Naive thymus-derived CD8-positive, alpha-beta T cell (primary cell): ENCODE results near the gene FBXO7. TPM values are rescaled to one million over a fixed set of nuclear protein-coding genes. Genes with fewer than 3 reads are reported as not detected.

Experiments used
- ATAC-seq, 2 donors: fragments of 150-1000 bp; cut with Tn5 transposase in 1 of 2; sonication (Bioruptor Pico), chemical (Tn5 transposase) in 1 of 2; 1 replicate in 1 of 2; 2 replicates in 1 of 2; pipeline ENCODE4 v1.10.0; 2021; ENCODE audit warnings: mild to moderate bottlenecking in 2 of 2, moderate library complexity in 2 of 2
- POLR2A ChIA-PET: fragments of 350-600 bp; sonication (Branson Sonifier 250); formaldehyde crosslinking; loops from one replicate; lab custom pipeline; 2021; ENCODE audit warnings: antibody characterized with exemption; lab: Charles Lee
- DNase-seq, 10 donors: peaks; one replicate each; pipeline versions ENCODE4 v3.0.0 to v3.0.0-alpha.2; 2020 to 2022
- H3K27ac Mint-ChIP-seq, 10 donors: one replicate each; pipeline ENCODE4 v1.8.0; 2020 to 2022; ENCODE audit warnings: mild to moderate bottlenecking in 10 of 10, mixed read lengths in 10 of 10, moderate library complexity in 4 of 10, inconsistent platforms in 1 of 10
- H3K27me3 Mint-ChIP-seq, 5 donors: one replicate each; pipeline ENCODE4 v1.8.0; 2021 to 2022; ENCODE audit warnings: mixed read lengths in 5 of 5
- H3K36me3 Mint-ChIP-seq, 3 donors: one replicate each; pipeline ENCODE4 v1.8.0; 2020 to 2022; ENCODE audit warnings: mixed read lengths in 3 of 3, mild to moderate bottlenecking in 2 of 3, inconsistent platforms in 1 of 3
- H3K4me1 Mint-ChIP-seq, 4 donors: one replicate each; pipeline ENCODE4 v1.8.0; 2021 to 2022; ENCODE audit warnings: mixed read lengths in 4 of 4
- H3K4me3 Mint-ChIP-seq, 10 donors: one replicate each; pipeline ENCODE4 v1.8.0; 2020 to 2022; ENCODE audit warnings: mild to moderate bottlenecking in 10 of 10, mixed read lengths in 10 of 10, moderate library complexity in 6 of 10, inconsistent platforms in 1 of 10
- H3K9me3 Mint-ChIP-seq, 9 donors: one replicate each; pipeline ENCODE4 v1.8.0; 2020 to 2022; ENCODE audit warnings: mixed read lengths in 9 of 9, mild to moderate bottlenecking in 3 of 9, inconsistent platforms in 1 of 9, moderate library complexity in 1 of 9
- polyA plus RNA-seq, 3 donors: library from polyadenylated mRNA; unstranded; fragments of 300-500 nt; fragmentation: Illumina TruSeq; gene quantifications; one replicate each; pipeline ENCODE4 v1.2.3, GENCODE V29; 2021
- total RNA-seq, 8 experiments: library from RNA in 2 of 8; stranded (reverse) in 2 of 8; gene quantifications; one replicate each; pipeline ENCODE4 v1.2.3 and lab custom pipeline; 2021 to 2026

Gene FBXO7
- total and polyA plus RNA-seq, 5 experiments from 2014 or later = 97.5 to 149 (median 126) TPM

GRCh38 chr22:32493551-32493950 lies 18.9 kb downstream of the FBXO7 start:
- no peaks in the 10 kb centered on the region for H3K27me3 Mint-ChIP-seq
- no peak overlapping the region for H3K4me3 Mint-ChIP-seq
- peak overlapping the region in 1 of 10 donors; percentile 51 for H3K27ac Mint-ChIP-seq
- DNase-seq = no peak
- no peaks in the 10 kb centered on the region for H3K9me3 Mint-ChIP-seq
- H3K36me3 Mint-ChIP-seq = peaks cover 12 to 95% (median 48%) of the 10 kb centered on the region in 3 donors
- peaks cover 0 to 4% (median under 1%) of the 10 kb centered on the region in 4 donors for H3K4me1 Mint-ChIP-seq
- POLR2A ChIA-PET = no interaction called here
- no peak for ATAC-seq

GRCh38 chr22:32494971-32495370 lies 20.4 kb downstream of the FBXO7 start:
- no peaks in the 10 kb centered on the region for H3K27me3 Mint-ChIP-seq
- POLR2A ChIA-PET = interaction anchor here (1.0 kb wide), 1 partner anchor 21 kb away, joined by 5 read pairs; the partner anchor contains the start of gene FBXO7
- DNase-seq (no peak), ATAC-seq (no peak)
- peak overlapping the region in 1 of 10 donors; percentile 44 for H3K27ac Mint-ChIP-seq
- H3K4me3 Mint-ChIP-seq = no peak overlapping the region
- no peaks in the 10 kb centered on the region for H3K9me3 Mint-ChIP-seq
- peaks cover 0 to 5% (median 2%) of the 10 kb centered on the region in 4 donors for H3K4me1 Mint-ChIP-seq
- H3K36me3 Mint-ChIP-seq = peaks cover 12 to 96% (median 50%) of the 10 kb centered on the region in 3 donors

GRCh38 chr22:32499666-32500065 lies 25.1 kb downstream of the FBXO7 start:
- Mint-ChIP-seq H3K9me3 (no peaks in the 10 kb centered on the region), H3K27me3 (no peaks in the 10 kb centered on the region), H3K36me3 (peaks cover 6 to 63% (median 33%) of the 10 kb centered on the region in 3 donors), H3K27ac (peak overlapping the region in 3 of 10 donors; percentile 12 to 67 (median 57)), H3K4me3 (no peak overlapping the region), H3K4me1 (peaks cover 0 to 4% (median 2%) of the 10 kb centered on the region in 4 donors)
- DNase-seq = no peak
- no peak for ATAC-seq
- POLR2A ChIA-PET = no interaction called here

DNA sequence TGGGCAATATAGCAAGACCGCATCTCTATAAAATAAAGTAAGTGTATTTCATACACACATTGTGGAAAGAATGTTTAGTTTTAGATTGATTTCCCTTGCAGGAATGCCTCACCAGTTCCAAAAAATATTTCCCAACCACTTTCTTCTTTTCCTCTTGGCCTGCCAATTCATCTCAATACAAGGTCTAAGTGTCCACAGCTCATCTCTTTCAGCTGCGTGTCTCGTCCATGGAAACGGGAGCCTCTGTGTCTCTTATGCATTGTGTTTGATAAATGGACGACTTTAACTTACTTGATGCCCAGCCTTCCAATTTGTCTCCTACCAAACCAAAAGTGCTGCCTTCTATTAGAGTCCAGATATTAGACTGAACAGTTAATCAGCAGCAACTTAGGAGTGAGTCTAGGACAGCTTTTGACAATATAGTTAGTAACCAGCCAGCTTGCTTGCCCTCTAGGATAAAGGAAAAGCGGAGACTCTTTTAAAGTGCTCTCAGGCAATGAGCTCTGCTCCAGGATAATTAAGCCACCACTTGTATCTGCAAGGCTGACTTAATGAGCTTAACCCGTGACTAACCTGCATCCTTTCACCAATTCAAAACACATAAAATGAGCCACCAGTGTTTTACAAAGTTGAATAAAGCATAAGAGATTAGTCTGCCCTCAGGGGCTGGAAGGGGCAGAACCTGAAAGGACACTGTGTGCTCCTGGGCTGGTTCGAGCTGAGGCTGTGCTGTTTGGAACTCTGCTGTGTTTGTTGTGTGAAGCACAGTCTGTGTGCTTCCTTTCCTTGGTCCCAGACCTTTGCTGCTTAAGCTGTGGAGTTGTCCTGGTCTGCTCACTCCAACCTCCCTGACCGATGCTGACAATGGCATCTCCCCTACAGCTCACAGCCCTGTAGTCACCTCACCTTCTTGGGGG lies 27.5 kb downstream of the FBXO7 start:
- H3K4me1 Mint-ChIP-seq = peaks cover 0 to 4% (median 1%) of the 10 kb centered on the region in 4 donors
- peaks cover 0 to 51% (median 18%) of the 10 kb centered on the region in 3 donors for H3K36me3 Mint-ChIP-seq
- peak overlapping the region in 3 of 10 donors; percentile 27 to 79 (median 75) for H3K27ac Mint-ChIP-seq
- POLR2A ChIA-PET = no interaction called here
- DNase-seq = no peak
- no peaks in the 10 kb centered on the region for H3K27me3 Mint-ChIP-seq
- no peak overlapping the region for H3K4me3 Mint-ChIP-seq
- H3K9me3 Mint-ChIP-seq = no peaks in the 10 kb centered on the region
- no peak for ATAC-seq

GRCh38 chr22:32509045-32509444 lies 34.4 kb downstream of the FBXO7 start:
- ATAC-seq (no peak), DNase-seq (no peak)
- POLR2A ChIA-PET = no interaction called here
- peaks cover 0 to 2% (median 0%) of the 10 kb centered on the region in 4 donors for H3K4me1 Mint-ChIP-seq
- no peak overlapping the region for H3K27ac Mint-ChIP-seq
- H3K36me3 Mint-ChIP-seq = peaks cover 0 to 39% (median 12%) of the 10 kb centered on the region in 3 donors
- no peaks in the 10 kb centered on the region for H3K27me3 Mint-ChIP-seq
- no peaks in the 10 kb centered on the region for H3K9me3 Mint-ChIP-seq
- no peak overlapping the region for H3K4me3 Mint-ChIP-seq

GRCh38 chr22:32511274-32511673 lies 36.7 kb downstream of the FBXO7 start:
- peaks cover 0 to 30% (median 12%) of the 10 kb centered on the region in 3 donors for H3K36me3 Mint-ChIP-seq
- H3K9me3 Mint-ChIP-seq = no peaks in the 10 kb centered on the region
- DNase-seq = no peak
- POLR2A ChIA-PET = no interaction called here
- H3K4me1 Mint-ChIP-seq = peaks cover 0 to 2% (median 0%) of the 10 kb centered on the region in 4 donors
- H3K4me3 Mint-ChIP-seq = no peak overlapping the region
- ATAC-seq = no peak
- H3K27me3 Mint-ChIP-seq = no peaks in the 10 kb centered on the region
- no peak overlapping the region for H3K27ac Mint-ChIP-seq

DNA sequence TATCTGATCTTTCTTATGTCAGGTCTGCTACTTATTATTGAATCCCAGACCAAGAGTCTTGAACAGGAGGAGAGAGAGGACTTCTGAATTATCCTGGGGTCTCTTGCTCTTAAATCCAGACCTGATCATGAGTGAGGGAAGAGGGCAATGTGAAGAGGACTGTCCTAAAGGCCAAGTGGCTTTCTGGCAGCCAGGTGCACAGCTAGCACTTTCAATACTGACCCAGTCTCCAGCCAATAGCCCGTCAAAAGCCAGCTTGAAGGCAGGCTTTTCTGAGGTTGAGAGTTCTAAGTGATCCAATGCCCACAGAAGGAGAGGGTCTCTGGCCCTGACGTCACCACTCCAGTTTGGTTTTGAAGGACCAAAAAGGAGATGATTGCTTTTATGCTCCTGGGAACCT lies 37.2 kb downstream of the FBXO7 start:
- Mint-ChIP-seq H3K4me3 (no peak overlapping the region), H3K36me3 (peaks cover 0 to 26% (median 12%) of the 10 kb centered on the region in 3 donors), H3K4me1 (peaks cover 0 to 2% (median 0%) of the 10 kb centered on the region in 4 donors), H3K27ac (no peak overlapping the region), H3K9me3 (no peaks in the 10 kb centered on the region), H3K27me3 (no peaks in the 10 kb centered on the region)
- ATAC-seq (no peak), DNase-seq (no peak)
- POLR2A ChIA-PET = no interaction called here

DNA sequence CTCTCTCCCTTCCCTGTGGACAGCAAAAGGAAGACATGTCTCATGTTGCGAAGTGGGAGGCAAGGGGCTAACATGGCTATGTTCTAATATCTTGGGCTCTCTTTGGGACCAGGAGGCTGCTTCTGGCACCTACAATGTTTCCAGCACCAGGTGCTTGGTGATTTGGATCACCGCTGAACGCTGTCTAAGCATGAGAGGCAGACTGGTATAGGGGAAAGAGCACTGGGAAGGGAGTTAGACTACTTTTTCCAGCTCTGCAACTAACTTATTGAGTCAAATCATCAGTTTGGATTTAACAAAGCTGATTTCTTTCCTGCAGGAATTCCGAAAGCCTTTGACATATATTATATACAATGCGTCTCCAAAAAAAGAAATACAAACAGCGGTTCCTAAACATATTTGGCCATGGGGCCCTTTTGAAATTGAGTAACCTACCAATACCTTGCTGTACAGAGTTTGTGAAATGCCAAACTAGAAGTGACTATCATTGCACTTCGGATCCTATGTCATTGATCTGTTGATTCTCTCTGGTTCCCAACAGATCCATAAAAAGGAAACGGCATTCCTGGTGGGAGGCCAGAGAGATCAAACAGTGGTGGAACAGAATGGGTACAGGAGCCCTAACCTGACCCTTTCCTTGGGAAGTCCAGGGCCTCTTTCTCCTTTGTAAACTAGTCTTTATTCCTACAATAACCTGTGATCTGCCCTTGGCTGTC lies 37.8 kb downstream of the FBXO7 start:
- POLR2A ChIA-PET = no interaction called here
- no peaks in the 10 kb centered on the region for H3K27me3 Mint-ChIP-seq
- no peak overlapping the region for H3K27ac Mint-ChIP-seq
- DNase-seq (no peak), ATAC-seq (no peak)
- no peaks in the 10 kb centered on the region for H3K9me3 Mint-ChIP-seq
- no peak overlapping the region for H3K4me3 Mint-ChIP-seq
- peaks cover 0 to 22% (median 12%) of the 10 kb centered on the region in 3 donors for H3K36me3 Mint-ChIP-seq
- H3K4me1 Mint-ChIP-seq = peaks cover 0 to 2% (median 0%) of the 10 kb centered on the region in 4 donors

- Mint-ChIP-seq H3K36me3 (peaks cover 0 to 19% (median 7%) of the 10 kb centered on the region in 3 donors), H3K27me3 (no peaks in the 10 kb centered on the region), H3K4me1 (peaks cover 0 to 2% (median 0%) of the 10 kb centered on the region in 4 donors), H3K9me3 (peaks cover 0 to 7% (median 0%) of the 10 kb centered on the region in 9 donors), H3K4me3 (no peak overlapping the region), H3K27ac (no peak overlapping the region)
- DNase-seq (no peak), ATAC-seq (no peak)
- POLR2A ChIA-PET = no interaction called here
Measured at GRCh38 chr22:32515084-32515483, 40.5 kb downstream of the FBXO7 start.

GRCh38 chr22:32517488-32517887 lies 42.9 kb downstream of the FBXO7 start:
- H3K9me3 Mint-ChIP-seq = peaks cover 0 to 7% (median 0%) of the 10 kb centered on the region in 9 donors
- no peak for ATAC-seq
- H3K4me1 Mint-ChIP-seq = peaks cover 0 to 2% (median 0%) of the 10 kb centered on the region in 4 donors
- no peak overlapping the region for H3K4me3 Mint-ChIP-seq
- DNase-seq = no peak
- H3K27ac Mint-ChIP-seq = no peak overlapping the region
- POLR2A ChIA-PET = no interaction called here
- H3K36me3 Mint-ChIP-seq = peaks cover 0 to 13% (median 0%) of the 10 kb centered on the region in 3 donors
- no peaks in the 10 kb centered on the region for H3K27me3 Mint-ChIP-seq

DNA sequence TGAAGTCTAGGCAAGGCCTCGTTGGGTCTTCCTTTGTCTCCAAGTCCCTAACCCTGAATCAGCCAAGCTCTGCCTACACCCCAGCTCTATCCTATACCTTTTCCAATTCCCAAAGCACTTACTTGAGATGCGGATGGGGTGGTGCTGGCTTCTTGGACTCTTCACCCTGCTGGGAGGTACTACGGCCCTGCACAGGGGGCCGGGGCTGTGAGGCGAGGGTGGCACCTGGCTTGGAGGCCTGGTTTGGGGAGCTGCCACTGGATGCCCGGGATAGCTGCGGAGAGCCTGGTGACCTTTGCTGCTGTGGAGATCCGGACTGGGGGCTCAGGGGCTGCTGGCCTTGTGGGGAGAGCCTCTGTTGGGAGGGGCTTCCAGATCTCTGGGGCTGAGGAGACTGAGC lies 43.3 kb downstream of the FBXO7 start:
- no peak for ATAC-seq
- POLR2A ChIA-PET = no interaction called here
- DNase-seq = no peak
- Mint-ChIP-seq H3K4me3 (no peak overlapping the region), H3K9me3 (peaks cover 0 to 7% (median 0%) of the 10 kb centered on the region in 9 donors), H3K27me3 (no peaks in the 10 kb centered on the region), H3K27ac (no peak overlapping the region), H3K36me3 (peaks cover 0 to 13% (median 0%) of the 10 kb centered on the region in 3 donors), H3K4me1 (peaks cover 0 to 2% (median 0%) of the 10 kb centered on the region in 4 donors)

- Mint-ChIP-seq H3K4me1 (peaks cover 0 to 2% (median 0%) of the 10 kb centered on the region in 4 donors), H3K27ac (no peak overlapping the region), H3K27me3 (no peaks in the 10 kb centered on the region), H3K4me3 (no peak overlapping the region), H3K9me3 (peaks cover 0 to 7% (median 0%) of the 10 kb centered on the region in 9 donors), H3K36me3 (peaks cover 0 to 13% (median 0%) of the 10 kb centered on the region in 3 donors)
- DNase-seq (no peak), ATAC-seq (no peak)
- POLR2A ChIA-PET = no interaction called here
Measured at GRCh38 chr22:32518381-32518780, 43.8 kb downstream of the FBXO7 start.
